Activated CD8-positive, alpha-beta memory T cell treated with anti-CD3 and anti-CD28 coated beads for 24 hours (primary cell): ENCODE measurements around the gene FGFRL1.

Experiments used
- DNase-seq: peaks from one replicate; pipeline ENCODE4 v3.0.0-alpha.2; 2020

Gene FGFRL1

GRCh38 chr4:1055721-1056590 is 44.5 kb downstream of the FGFRL1 start:
- DNase-seq = peak; percentile 88

GRCh38 chr4:1056671-1057402 is 45.4 kb downstream of the FGFRL1 start:
- no peak for DNase-seq

- no peak for DNase-seq
These were observed 45.9 kb downstream of the FGFRL1 start for GRCh38 chr4:1057403-1057745.

GRCh38 chr4:1058198-1058996 is 47.0 kb downstream of the FGFRL1 start:
- no peak for DNase-seq

- no peak for DNase-seq
These were observed 47.7 kb downstream of the FGFRL1 start for GRCh38 chr4:1058997-1059665.

GRCh38 chr4:1060121-1060520 is 48.7 kb downstream of the FGFRL1 start:
- DNase-seq = no peak

- DNase-seq = no peak
These were observed 49.2 kb downstream of the FGFRL1 start for GRCh38 chr4:1060621-1061020.

- no peak for DNase-seq
These were observed 49.8 kb downstream of the FGFRL1 start for GRCh38 chr4:1061056-1061700.

- DNase-seq = no peak
These were observed 50.3 kb downstream of the FGFRL1 start for GRCh38 chr4:1061760-1062159.

- DNase-seq = no peak
These were observed 51.0 kb downstream of the FGFRL1 start for GRCh38 chr4:1062419-1062818.

- DNase-seq = no peak
These were observed 54.3 kb downstream of the FGFRL1 start for GRCh38 chr4:1065732-1066131.

- no peak for DNase-seq
These were observed 58.0 kb downstream of the FGFRL1 start for GRCh38 chr4:1069394-1069793.

GRCh38 chr4:1072830-1073446 is 61.5 kb downstream of the FGFRL1 start:
- DNase-seq = peak; percentile 76

- no peak for DNase-seq
These were observed 62.7 kb downstream of the FGFRL1 start for GRCh38 chr4:1074077-1074476.

- no peak for DNase-seq
These were observed 63.8 kb downstream of the FGFRL1 start for GRCh38 chr4:1075225-1075624.

GRCh38 chr4:1075809-1076699 is 64.6 kb downstream of the FGFRL1 start:
- DNase-seq = no peak
